Esophagus muscularis mucosa (tissue), 3 donors: ENCODE results near the gene IGLL5.

ENCODE experiments used
- CTCF ChIP-seq, 3 experiments: fragments of 200-600 bp in 2 of 3; fragments of 450-650 bp in 1 of 3; sonication (generic) in 2 of 3; IDR thresholded peaks; one replicate each; pipeline ENCODE4 v1.5.1; 2017 to 2019; ENCODE audit warnings: antibody characterized with exemption in 3 of 3, mild to moderate bottlenecking in 2 of 3, moderate library complexity in 1 of 3
- POLR2A ChIP-seq: fragments of 450-650 bp; IDR thresholded peaks from one replicate; pipeline ENCODE4 v1.6.1; 2017; ENCODE audit warnings: antibody characterized with exemption, moderate library complexity, mild to moderate bottlenecking, low read depth
- POLR2AphosphoS5 ChIP-seq, 2 donors: sonication (generic); formaldehyde crosslinking; IDR thresholded peaks; one replicate each; pipeline ENCODE4 v1.6.1; 2017; ENCODE audit warnings: antibody characterized with exemption in 2 of 2

- no peak for TF ChIP-seq CTCF (IDR thresholded peaks at IDR 0.05)
- no peak for TF ChIP-seq POLR2A
- TF ChIP-seq POLR2AphosphoS5 (IDR thresholded peaks at IDR 0.05) = no peak
These were observed 40.4 kb upstream of the IGLL5 start for GRCh38 chr22:22847241-22847640.
